ENCODE measurements around the gene DHRS1. TPM values are rescaled to one million over a fixed set of nuclear protein-coding genes. Genes with fewer than 3 reads are reported as not detected.
"Not testable (repeated sequence)": the region's sequence is repeated elsewhere in the genome, so short reads cannot be mapped to it uniquely, and the experiment has no call there.

DHRS1 gene
- total RNA-seq, 1 donor from 2014 or later: 29.3 TPM

DNA sequence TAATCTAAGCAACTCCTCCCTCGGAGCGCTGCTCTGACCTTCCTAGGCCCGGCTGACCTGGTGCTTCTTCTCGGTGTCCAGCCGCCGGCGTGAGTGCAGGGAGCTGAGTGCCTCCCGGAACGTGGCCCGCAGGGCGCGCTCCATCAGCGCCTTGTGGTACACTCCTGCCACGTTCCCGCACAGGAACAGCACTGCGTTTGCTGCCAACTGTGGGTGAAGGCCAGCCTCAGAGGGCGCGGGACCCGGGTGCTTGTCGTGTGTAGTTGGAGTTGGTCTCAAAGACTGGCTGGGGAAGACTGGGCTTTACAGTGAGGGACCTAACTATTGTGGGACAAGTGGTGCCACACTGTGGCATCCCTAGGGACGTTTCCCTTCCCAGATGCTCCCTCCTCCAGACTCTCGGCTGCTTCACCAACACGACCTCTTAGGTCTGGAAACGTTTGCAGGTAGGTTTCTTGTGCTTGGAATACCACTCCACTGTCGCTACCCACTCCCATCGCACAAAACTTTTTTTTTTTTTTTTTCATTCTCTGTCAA lies 32.2 kb upstream of the DHRS1 start:
- no peak for DNase-seq (ENCODE audit: low spot score)
- H3K27ac Mint-ChIP-seq (ENCODE audit: unreplicated experiment): no peak overlapping the region
- H3K36me3 Mint-ChIP-seq (ENCODE audit: low read depth): no peaks in the 10 kb centered on the region

DNA sequence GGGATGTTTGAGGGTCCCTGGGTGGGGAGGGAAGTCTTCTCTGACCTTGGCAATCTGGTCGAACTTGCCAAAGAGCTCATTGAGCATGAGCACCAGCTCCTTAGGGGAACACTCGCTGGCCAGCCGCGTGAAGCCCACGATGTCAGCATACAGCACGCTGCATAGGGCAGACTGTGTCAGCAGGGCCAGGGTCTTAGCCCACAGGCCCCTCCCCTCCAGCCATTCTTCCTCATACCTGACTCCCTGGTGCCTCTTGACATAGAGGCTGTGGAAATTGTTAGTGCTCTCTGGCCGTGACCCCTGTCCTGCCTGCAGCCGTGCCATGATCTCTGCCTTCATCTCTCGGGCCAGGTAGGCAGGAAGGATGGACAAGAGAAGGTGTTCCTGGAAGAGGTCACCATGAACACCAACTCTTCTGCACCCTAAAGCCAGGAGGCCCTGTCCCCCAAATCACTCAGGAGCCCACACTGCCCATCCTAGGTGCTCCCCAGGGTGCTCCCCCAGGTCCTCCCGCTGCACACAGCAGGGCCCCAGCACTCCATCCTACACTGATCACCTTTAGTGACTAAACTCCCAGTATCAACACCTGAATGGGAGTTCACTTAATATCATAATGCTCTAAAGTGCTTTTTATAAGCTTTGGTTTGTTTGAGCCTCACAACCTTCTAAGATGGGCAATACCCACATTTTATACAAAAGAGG lies 31.5 kb upstream of the DHRS1 start:
- H3K36me3 Mint-ChIP-seq (ENCODE audit: low read depth): no peaks in the 10 kb centered on the region
- peaks cover 31% of the 10 kb centered on the region for H3K4me1 Mint-ChIP-seq (ENCODE audit: low read depth)
- H3K9me3 Mint-ChIP-seq (ENCODE audit: low read depth): no peaks in the 10 kb centered on the region
- H3K27me3 Mint-ChIP-seq (ENCODE audit: low read depth): peaks cover 5% of the 10 kb centered on the region
- no peak overlapping the region for H3K27ac Mint-ChIP-seq (ENCODE audit: unreplicated experiment)
- no peak for DNase-seq (ENCODE audit: low spot score)
- no peak overlapping the region for H3K4me3 Mint-ChIP-seq (ENCODE audit: unreplicated experiment)
- TF ChIP-seq, protein P1, sequence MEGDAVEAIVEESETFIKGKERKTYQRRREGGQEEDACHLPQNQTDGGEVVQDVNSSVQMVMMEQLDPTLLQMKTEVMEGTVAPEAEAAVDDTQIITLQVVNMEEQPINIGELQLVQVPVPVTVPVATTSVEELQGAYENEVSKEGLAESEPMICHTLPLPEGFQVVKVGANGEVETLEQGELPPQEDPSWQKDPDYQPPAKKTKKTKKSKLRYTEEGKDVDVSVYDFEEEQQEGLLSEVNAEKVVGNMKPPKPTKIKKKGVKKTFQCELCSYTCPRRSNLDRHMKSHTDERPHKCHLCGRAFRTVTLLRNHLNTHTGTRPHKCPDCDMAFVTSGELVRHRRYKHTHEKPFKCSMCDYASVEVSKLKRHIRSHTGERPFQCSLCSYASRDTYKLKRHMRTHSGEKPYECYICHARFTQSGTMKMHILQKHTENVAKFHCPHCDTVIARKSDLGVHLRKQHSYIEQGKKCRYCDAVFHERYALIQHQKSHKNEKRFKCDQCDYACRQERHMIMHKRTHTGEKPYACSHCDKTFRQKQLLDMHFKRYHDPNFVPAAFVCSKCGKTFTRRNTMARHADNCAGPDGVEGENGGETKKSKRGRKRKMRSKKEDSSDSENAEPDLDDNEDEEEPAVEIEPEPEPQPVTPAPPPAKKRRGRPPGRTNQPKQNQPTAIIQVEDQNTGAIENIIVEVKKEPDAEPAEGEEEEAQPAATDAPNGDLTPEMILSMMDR (IDR thresholded peaks at IDR 0.05): no peak

More for the DNA sequence above, 32.2 kb upstream of the DHRS1 start:
- H3K9me3 Mint-ChIP-seq (ENCODE audit: low read depth): no peaks in the 10 kb centered on the region
- no peak overlapping the region for H3K4me3 Mint-ChIP-seq (ENCODE audit: unreplicated experiment)
- H3K4me1 Mint-ChIP-seq (ENCODE audit: low read depth): peaks cover 33% of the 10 kb centered on the region
- H3K27me3 Mint-ChIP-seq (ENCODE audit: low read depth): peaks cover 5% of the 10 kb centered on the region
- TF ChIP-seq, protein P1 (IDR thresholded peaks at IDR 0.05): no peak

DNA sequence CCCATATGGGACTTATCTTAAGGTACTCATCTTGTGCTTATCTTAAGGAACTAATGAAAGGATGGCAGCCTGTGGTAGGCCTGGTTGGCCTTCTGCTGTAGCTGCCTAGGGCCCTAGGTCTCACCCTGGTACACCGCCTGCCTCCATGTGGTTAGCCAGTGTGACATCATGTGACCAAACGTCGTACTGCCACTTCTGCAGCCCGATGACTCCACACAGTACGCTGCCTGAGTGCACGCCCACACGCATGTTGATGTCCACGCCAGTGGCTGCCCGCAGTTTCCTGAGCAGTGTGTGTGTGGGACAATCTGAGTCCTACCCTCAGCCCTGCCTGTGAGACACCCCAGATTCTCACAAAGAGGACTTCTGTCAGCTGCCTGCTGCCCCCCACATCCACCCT lies 30.2 kb upstream of the DHRS1 start:
- no peak for DNase-seq (ENCODE audit: low spot score)
- Mint-ChIP-seq H3K4me3 (ENCODE audit: unreplicated experiment) (no peak overlapping the region), H3K9me3 (ENCODE audit: low read depth) (no peaks in the 10 kb centered on the region), H3K36me3 (ENCODE audit: low read depth) (no peaks in the 10 kb centered on the region), H3K4me1 (ENCODE audit: low read depth) (peaks cover 19% of the 10 kb centered on the region), H3K27me3 (ENCODE audit: low read depth) (peaks cover 3% of the 10 kb centered on the region), H3K27ac (ENCODE audit: unreplicated experiment) (no peak overlapping the region)
- TF ChIP-seq, protein P1 (IDR thresholded peaks at IDR 0.05): no peak

DNA sequence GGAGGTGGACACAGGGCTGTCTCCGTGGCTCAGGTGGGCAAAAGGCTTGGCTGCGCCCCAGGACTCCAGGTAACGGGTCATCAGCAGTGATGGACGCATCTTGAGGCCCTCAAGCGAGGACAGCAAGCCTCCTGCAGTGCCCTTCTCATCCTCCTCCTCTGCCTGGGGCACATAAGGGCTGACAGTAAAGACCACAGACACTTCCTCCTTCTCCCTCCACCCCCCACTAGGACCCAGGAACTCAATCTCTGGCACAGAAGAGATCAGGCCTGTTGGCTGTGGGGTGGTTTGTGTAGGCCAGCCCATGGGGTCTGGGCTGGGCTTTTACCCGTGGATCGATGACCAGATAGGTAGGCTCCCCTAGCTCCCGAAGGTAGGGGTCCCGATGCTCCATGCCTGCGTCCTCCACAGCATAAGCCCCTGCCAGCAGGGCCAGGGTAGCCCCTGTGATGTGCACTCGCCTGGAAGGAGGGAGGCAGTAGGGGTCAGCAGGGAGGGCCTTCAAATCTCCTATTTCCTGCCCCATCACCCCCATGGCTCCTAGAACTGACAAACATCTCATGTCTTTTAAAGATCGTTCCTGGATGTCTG lies 29.6 kb upstream of the DHRS1 start:
- Mint-ChIP-seq H3K9me3 (ENCODE audit: low read depth) (no peaks in the 10 kb centered on the region), H3K4me3 (ENCODE audit: unreplicated experiment) (no peak overlapping the region)

DNA sequence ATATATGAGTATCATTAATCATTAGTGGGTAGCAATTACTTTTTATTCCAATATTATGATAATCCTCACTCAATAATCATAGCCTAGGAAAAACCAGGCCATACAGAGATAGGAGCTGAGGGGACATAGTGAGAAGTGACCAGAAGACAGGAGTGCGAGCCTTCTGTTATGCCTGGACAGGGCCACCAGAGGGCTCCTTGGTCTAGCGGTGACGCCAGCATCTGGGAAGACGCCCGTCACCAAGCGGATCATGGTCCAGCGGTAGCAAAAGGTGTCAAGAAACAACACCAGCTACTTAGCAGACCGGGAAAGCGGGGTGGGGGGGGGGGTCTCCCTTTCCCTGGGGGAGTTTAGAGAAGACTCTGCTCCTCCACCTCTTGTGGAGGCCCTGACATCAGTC lies 28.3 kb upstream of the DHRS1 start:
- DNase-seq (ENCODE audit: low spot score); H3K4me3 Mint-ChIP-seq (ENCODE audit: unreplicated experiment); H3K36me3 Mint-ChIP-seq (ENCODE audit: low read depth); H3K27ac Mint-ChIP-seq (ENCODE audit: unreplicated experiment); H3K9me3 Mint-ChIP-seq (ENCODE audit: low read depth); H3K27me3 Mint-ChIP-seq (ENCODE audit: low read depth); H3K4me1 Mint-ChIP-seq (ENCODE audit: low read depth): not testable (repeated sequence)
- TF ChIP-seq, protein P1 (IDR thresholded peaks at IDR 0.05): peak; percentile 80

More for the DNA sequence above, 29.6 kb upstream of the DHRS1 start:
- Mint-ChIP-seq H3K4me1 (ENCODE audit: low read depth) (peaks cover 17% of the 10 kb centered on the region), H3K36me3 (ENCODE audit: low read depth) (no peaks in the 10 kb centered on the region), H3K27me3 (ENCODE audit: low read depth) (peaks cover 3% of the 10 kb centered on the region), H3K27ac (ENCODE audit: unreplicated experiment) (no peak overlapping the region)
- no peak for DNase-seq (ENCODE audit: low spot score)
- TF ChIP-seq, protein P1 (IDR thresholded peaks at IDR 0.05): no peak

All from chondrocyte (in vitro differentiated cells).